HG03025 (cell line): ENCODE data around the gene COMMD2.
A peak's percentile ranks its signal among the peaks of the same experiment; 100 is the strongest.

Source experiments
- ATAC-seq: cut with Tn5 transposase; IDR thresholded peaks from one replicate; pipeline ENCODE4 v1.9.1; 2021; ENCODE audit warnings: mild to moderate bottlenecking, moderate library complexity; ENCODE audit not compliant: unreplicated experiment, low FRiP score

COMMD2 gene

GRCh38 chr3:149752051-149752787 lies at the start of gene COMMD2:
COMMD2 (minus strand) TSS chr3:149752489; CDS start chr3:149752444, 45 bp downstream.
- peak; percentile 97 for ATAC-seq

GRCh38 chr3:149801639-149802038 lies 49.4 kb upstream of the COMMD2 start:
- no peak for ATAC-seq

DNA sequence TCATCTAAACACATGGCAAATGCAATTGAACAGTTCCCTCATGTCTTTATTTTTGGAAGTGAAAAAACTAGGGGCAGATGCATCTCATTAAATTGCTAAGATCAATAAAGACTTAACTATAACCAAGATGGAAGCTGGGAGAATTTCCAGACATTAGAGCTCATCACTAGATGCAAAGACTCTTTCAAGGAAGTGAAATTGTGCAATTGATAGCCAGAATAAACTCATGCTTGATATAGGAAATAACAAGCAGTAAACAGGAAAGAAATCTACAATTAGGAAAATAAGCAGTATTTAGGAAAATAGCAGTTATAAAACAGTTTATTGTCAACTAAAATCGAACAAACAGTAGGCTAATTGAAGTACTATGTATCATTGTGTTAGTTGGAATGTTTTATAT lies 48.9 kb upstream of the COMMD2 start:
- ATAC-seq, result no peak

DNA sequence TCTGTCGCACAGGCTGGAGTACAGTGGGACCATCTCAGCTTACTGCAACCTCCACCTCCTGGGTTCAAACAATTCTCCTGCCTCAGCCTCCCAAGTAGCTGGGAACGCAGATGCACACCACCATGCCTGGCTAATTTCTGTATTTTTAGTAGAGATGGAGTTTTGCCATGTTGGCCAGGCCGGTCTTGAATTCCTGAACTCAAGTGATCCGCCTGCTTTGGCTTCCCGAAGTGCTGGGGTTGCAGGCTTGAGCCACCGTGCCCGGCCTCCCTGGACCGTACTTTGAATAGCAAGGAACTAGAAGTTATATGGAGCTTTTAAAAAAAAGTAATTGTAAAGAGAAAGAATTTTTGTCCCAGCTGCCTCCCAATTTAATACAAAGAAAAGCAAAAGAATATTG lies 48.4 kb upstream of the COMMD2 start:
- ATAC-seq, result no peak

GRCh38 chr3:149796026-149796425 lies 43.7 kb upstream of the COMMD2 start:
- no peak for ATAC-seq

GRCh38 chr3:149792452-149793270 lies 40.4 kb upstream of the COMMD2 start, which contains the start of gene ANKUB1:
ANKUB1 (minus strand) TSS chr3:149792554; CDS start chr3:149792366, 188 bp downstream.
- no peak for ATAC-seq

GRCh38 chr3:149790698-149791097 lies 38.4 kb upstream of the COMMD2 start:
- no peak for ATAC-seq

- no peak for ATAC-seq
Observed at GRCh38 chr3:149790268-149790667, 38.0 kb upstream of the COMMD2 start.

DNA sequence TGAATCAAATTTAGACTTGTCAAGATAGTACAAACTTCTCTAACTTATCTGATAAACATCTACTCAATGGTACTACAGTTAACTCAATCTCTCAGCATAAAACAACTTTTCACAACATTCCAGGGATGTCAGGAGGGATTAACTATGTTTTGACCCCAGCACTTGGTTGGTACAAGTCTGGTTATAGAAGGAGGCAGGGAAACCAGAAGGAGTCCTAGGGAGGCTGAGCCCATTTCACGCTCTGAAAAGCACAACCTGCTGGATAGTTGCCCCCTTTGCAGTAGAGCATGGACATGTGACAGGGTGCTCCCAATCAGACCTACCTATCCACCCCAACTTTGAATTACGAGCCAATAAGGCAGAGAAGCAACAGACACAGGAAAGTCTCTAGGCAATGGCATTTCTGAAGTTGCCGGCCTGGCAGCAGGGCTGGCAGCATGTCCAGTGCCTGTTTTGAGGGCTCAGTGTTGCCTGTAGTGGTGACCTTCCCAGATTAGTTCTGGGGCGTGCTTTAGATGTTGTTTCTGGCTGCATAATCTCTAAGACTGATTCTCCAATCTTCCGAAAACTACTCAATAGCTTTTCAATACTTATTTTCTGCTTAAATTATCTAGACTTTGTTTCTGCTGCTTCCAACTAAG lies 31.9 kb upstream of the COMMD2 start:
- ATAC-seq, result no peak

- ATAC-seq, result no peak
Observed at GRCh38 chr3:149783576-149783975, 31.3 kb upstream of the COMMD2 start.

DNA sequence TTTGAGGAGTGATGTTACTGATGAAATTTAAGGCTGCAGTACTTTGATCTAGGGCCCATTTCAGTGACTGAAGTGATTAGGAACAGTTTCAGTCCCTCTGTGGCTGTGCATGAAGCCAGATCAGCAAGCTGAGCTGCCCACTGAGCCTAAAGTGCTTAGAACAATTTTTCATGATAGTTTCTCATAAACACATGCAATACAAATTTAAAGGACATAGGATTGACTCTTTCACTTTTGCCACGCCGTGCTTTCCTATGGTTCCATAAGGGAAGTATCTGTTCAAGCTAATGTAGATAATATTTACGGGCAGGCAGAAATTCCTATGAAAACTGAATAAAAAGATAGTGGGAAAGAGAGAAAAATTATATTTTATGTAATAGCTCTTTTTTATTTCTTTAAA lies 29.5 kb upstream of the COMMD2 start:
- ATAC-seq, result no peak

GRCh38 chr3:149781211-149781610 lies 28.9 kb upstream of the COMMD2 start:
- no peak for ATAC-seq

DNA sequence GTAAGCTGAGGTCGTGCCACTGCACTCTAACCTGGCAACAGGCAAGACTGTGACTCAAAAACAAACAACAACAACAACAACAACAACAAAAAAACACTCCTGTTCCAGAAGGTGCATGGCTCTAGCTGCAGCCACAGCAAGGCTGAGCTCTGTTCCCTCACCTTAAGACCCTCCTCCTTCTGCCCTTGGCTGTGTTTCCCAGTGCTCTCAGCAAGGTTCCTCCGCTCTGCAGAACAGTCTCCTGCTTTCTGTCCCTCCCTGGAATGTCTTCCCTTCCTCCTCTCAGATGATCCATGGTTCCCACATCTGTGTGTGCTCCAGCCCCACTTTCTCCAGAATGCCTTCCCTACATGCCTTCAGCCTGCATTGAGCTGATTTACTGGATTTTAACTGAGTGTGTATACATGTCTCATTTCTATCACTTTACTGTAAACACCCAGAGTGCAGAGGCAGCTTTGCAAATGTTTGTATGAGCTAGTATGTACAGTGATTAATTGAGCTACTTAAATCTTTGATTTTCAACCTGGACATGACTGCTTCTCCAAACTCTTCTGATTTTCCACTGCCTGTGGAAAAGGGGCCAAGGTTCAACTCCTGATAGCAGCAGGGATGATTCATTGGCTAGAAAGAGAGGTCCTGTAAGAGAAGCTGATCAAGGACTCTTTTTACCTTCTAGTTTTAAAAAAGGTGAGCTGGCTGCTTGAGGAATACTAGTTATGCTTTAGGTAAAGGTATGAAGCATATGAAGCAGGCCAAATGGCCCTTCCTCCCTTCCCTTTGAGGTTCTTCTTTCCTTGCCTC lies 25.3 kb upstream of the COMMD2 start:
- ATAC-seq, result no peak

- ATAC-seq, result no peak
Observed at GRCh38 chr3:149776170-149776569, 23.9 kb upstream of the COMMD2 start.

GRCh38 chr3:149772861-149773260 lies 20.6 kb upstream of the COMMD2 start:
- ATAC-seq, result no peak

DNA sequence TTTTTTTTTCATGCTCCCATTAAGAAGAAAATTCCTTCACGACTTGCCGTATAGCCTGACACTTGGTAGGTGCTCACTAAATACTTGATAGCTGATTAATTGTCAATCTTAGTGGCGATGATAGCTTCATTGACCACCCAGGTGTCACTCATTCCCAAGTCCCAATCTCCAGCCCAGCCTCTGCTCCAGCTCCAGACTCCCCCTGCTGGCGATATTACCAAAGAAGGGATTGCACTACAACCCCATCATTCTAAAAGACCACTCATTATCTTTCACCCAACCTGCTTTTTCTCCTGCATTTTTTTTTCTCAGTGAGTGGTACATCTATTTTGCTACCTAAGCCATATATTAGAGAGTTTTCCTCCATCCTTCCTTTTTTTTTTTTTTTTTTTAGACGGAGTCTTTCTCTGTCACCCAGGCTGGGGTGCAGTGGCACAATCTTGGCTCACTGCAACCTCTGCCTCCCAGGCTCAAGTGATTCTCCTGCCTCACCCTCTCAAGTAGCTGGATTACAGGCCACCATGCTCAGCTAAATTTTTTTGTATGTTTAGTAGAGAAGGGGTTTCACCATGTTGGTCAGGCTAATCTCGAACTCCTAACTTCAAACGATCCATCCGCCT lies 19.5 kb upstream of the COMMD2 start:
- ATAC-seq, result no peak

DNA sequence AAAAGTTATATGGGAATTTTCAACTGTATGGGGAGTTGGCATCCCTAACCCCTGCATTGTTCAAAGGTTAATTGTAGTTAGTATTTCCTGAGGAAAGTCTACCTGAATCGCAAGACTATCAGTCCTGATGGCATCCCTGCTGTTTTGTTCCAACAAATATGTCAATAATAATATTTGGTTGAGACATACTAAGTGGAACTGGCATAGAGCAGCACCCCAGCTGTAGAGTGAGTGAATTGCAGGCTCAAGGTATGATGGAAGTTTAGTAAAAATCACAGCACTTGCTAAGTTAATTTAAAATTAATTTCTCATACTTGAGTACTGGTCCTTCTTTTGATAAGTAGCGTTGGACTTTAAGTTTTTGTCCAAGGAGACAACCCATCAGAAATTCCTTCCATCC lies 18.0 kb upstream of the COMMD2 start:
- ATAC-seq, result no peak

GRCh38 chr3:149768704-149769103 lies 16.4 kb upstream of the COMMD2 start:
- no peak for ATAC-seq

DNA sequence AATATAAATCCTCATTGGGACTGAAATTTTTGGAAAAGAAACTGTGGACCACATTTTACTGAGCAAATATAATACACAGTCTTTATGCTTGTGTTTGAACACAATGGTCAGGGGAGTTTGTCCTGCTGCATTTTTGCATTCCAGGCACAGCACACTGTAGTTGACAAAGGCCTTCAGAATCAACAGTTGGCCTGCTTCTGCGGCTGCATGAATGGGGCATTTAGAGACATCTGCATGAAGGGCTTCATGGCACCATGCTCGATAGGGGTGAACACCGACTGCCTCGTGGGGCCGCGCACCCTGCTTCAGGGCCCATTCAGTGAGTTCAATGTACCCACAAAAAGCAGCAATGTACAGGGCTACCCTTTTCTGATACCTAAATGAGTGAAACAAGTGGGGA lies 15.4 kb upstream of the COMMD2 start:
- no peak for ATAC-seq

GRCh38 chr3:149765762-149766334 lies 13.6 kb upstream of the COMMD2 start:
- ATAC-seq, result no peak
